HEK293T (cell line): Measurements from ENCODE around the gene FGF21.
"Not testable (repeated sequence)": the region's sequence is repeated elsewhere in the genome, so short reads cannot be mapped to it uniquely, and the experiment has no call there.

Experiments
- CTCF ChIA-PET: fragments of 350-600 bp; formaldehyde crosslinking; extraction: SDS; loops from one replicate; lab custom pipeline; 2021; ENCODE audit warnings: antibody characterized with exemption, inconsistent platforms; lab: Yijun Ruan, JAX
- POLR2A ChIA-PET: fragments of 350-600 bp; formaldehyde crosslinking; extraction: SDS; loops from one replicate; lab custom pipeline; 2020; ENCODE audit warnings: antibody characterized with exemption, inconsistent platforms; lab: Yijun Ruan, JAX
- DNase-seq: peaks from one replicate; pipeline ENCODE4 v3.0.0; 2012; ENCODE audit warnings: mixed read lengths; ENCODE audit errors: extremely low spot score
- ARNT ChIP-seq: fragments of 450-650 bp; IDR thresholded peaks from 2 replicates; pipeline ENCODE4 v1.6.1; 2017; ENCODE audit warnings: mild to moderate bottlenecking
- BHLHE40 ChIP-seq: fragments of 450-650 bp; IDR thresholded peaks from 2 replicates; pipeline ENCODE4 v1.6.1; 2016; ENCODE audit warnings: mild to moderate bottlenecking, moderate library complexity, borderline replicate concordance
- CTBP1 ChIP-seq: fragments of 450-650 bp; IDR thresholded peaks from 2 replicates; pipeline ENCODE4 v1.6.1; 2016; ENCODE audit warnings: borderline replicate concordance
- ELF4 ChIP-seq: fragments of 450-650 bp; IDR thresholded peaks from 2 replicates; pipeline ENCODE4 v1.6.1; 2017; ENCODE audit warnings: antibody characterized with exemption
- FOXA1 ChIP-seq: fragments of 450-650 bp; IDR thresholded peaks from 2 replicates; pipeline ENCODE4 v1.6.1; 2016; ENCODE audit warnings: mild to moderate bottlenecking
- FOXK2 ChIP-seq: fragments of 450-650 bp; IDR thresholded peaks from 2 replicates; pipeline ENCODE4 v1.6.1; 2016; ENCODE audit warnings: mild to moderate bottlenecking
- FOXM1 ChIP-seq: fragments of 450-650 bp; IDR thresholded peaks from 2 replicates; pipeline ENCODE4 v1.6.1; 2017; ENCODE audit warnings: mild to moderate bottlenecking, borderline replicate concordance
- HDGF ChIP-seq: fragments of 450-650 bp; IDR thresholded peaks from 2 replicates; pipeline ENCODE4 v1.6.1; 2017; ENCODE audit warnings: antibody characterized with exemption, borderline replicate concordance
- L3MBTL2 ChIP-seq: fragments of 450-650 bp; conservative IDR thresholded peaks from 2 replicates; pipeline ENCODE4 v1.6.1; 2016; ENCODE audit warnings: mild to moderate bottlenecking
- LEF1 ChIP-seq: fragments of 450-650 bp; IDR thresholded peaks from 2 replicates; pipeline ENCODE4 v1.6.1; 2017; ENCODE audit warnings: mild to moderate bottlenecking, borderline replicate concordance
- NFRKB ChIP-seq: fragments of 450-650 bp; IDR thresholded peaks from 2 replicates; pipeline ENCODE4 v1.6.1; 2016; ENCODE audit warnings: mild to moderate bottlenecking, moderate library complexity
- PKNOX1 ChIP-seq: fragments of 450-650 bp; IDR thresholded peaks from 2 replicates; pipeline ENCODE4 v1.6.1; 2016
- SP1 ChIP-seq: fragments of 450-650 bp; IDR thresholded peaks from 2 replicates; pipeline ENCODE4 v1.6.1; 2017
- SUZ12 ChIP-seq: fragments of 450-650 bp; IDR thresholded peaks from 2 replicates; pipeline ENCODE4 v1.6.1; 2016; ENCODE audit warnings: mild to moderate bottlenecking
- TARDBP ChIP-seq: fragments of 450-650 bp; IDR thresholded peaks from 2 replicates; pipeline ENCODE4 v1.6.1; 2016
- ZNF384 ChIP-seq: fragments of 450-650 bp; IDR thresholded peaks from 2 replicates; pipeline ENCODE4 v1.6.1; 2016

Gene FGF21

DNA sequence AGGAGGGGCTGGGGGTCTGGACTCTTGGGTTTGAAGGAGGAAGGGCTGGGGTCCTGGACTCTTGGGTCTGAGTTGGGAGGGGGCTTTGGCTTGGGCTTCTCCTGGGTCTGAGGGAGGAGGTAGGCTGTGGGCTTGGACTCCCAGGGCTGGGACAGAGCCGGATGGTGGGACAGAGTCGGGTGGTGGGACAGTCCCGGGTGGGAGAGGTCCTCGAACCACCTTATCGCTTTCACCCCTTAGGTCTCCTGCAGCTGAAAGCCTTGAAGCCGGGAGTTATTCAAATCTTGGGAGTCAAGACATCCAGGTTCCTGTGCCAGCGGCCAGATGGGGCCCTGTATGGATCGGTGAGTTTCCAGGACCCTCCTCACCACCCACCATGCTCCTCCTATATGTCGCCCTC is 1.4 kb downstream of the FGF21 start:
- CTCF ChIA-PET: no interaction called here
- POLR2A ChIA-PET: interaction anchor here (0.7 to 1.7 kb wide), 3 partner anchors 10 to 28 kb away, joined by 3 to 4 read pairs (median 4); partner anchors contain the start of gene IZUMO1
- no peak for DNase-seq
- TF ChIP-seq PKNOX1: no peak
- TF ChIP-seq ARNT: no peak
- no peak for TF ChIP-seq CTBP1
- TF ChIP-seq SP1: no peak
- TF ChIP-seq FOXA1: no peak
- no peak for TF ChIP-seq TARDBP
- no peak for TF ChIP-seq BHLHE40
- TF ChIP-seq ZNF384: no peak

- DNase-seq: no peak
- POLR2A ChIA-PET: interaction anchor here (1.4 kb wide), 1 partner anchor 19 kb away, joined by 3 read pairs; no protein-coding TSS in a partner anchor
- TF ChIP-seq SP1: no peak
- no peak for TF ChIP-seq PKNOX1
- no peak for TF ChIP-seq HDGF
- TF ChIP-seq ZNF384: no peak
- TF ChIP-seq FOXM1: no peak
- TF ChIP-seq LEF1: no peak
- TF ChIP-seq ARNT: no peak
- TF ChIP-seq CTBP1: no peak
- no peak for TF ChIP-seq TARDBP
- TF ChIP-seq NFRKB: no peak
- no peak for TF ChIP-seq ELF4
- TF ChIP-seq BHLHE40: no peak
- no peak for TF ChIP-seq FOXA1
- TF ChIP-seq SUZ12: no peak
- CTCF ChIA-PET: no interaction called here
These were observed 1.9 kb downstream of the FGF21 start for GRCh38 chr19:48757089-48757675.

- no peak for DNase-seq
- TF ChIP-seq SP1: no peak
- TF ChIP-seq FOXA1: no peak
- TF ChIP-seq CTBP1: no peak
- TF ChIP-seq FOXK2: no peak
- TF ChIP-seq ZNF384: no peak
- TF ChIP-seq FOXM1: no peak
- no peak for TF ChIP-seq LEF1
- no peak for TF ChIP-seq TARDBP
- TF ChIP-seq ARNT: no peak
- no peak for TF ChIP-seq HDGF
- TF ChIP-seq L3MBTL2: no peak
- no peak for TF ChIP-seq BHLHE40
- no peak for TF ChIP-seq PKNOX1
- no peak for TF ChIP-seq SUZ12
- no peak for TF ChIP-seq NFRKB
- TF ChIP-seq ELF4: no peak
- CTCF ChIA-PET: no interaction called here
- POLR2A ChIA-PET: interaction anchor here (0.6 kb wide), 1 partner anchor 11 kb away, joined by 3 read pairs; the partner anchor contains the start of gene IZUMO1
These were observed 2.4 kb downstream of the FGF21 start for GRCh38 chr19:48757741-48758144.

GRCh38 chr19:48760504-48761205 is 5.3 kb downstream of the FGF21 start:
- POLR2A ChIA-PET: no interaction called here
- TF ChIP-seq FOXA1: no peak
- TF ChIP-seq NFRKB: no peak
- no peak for TF ChIP-seq ZNF384
- TF ChIP-seq FOXK2: no peak
- no peak for TF ChIP-seq TARDBP
- no peak for TF ChIP-seq ARNT
- TF ChIP-seq HDGF: no peak
- no peak for TF ChIP-seq ELF4
- no peak for TF ChIP-seq FOXM1
- CTCF ChIA-PET: no interaction called here
- no peak for DNase-seq

DNA sequence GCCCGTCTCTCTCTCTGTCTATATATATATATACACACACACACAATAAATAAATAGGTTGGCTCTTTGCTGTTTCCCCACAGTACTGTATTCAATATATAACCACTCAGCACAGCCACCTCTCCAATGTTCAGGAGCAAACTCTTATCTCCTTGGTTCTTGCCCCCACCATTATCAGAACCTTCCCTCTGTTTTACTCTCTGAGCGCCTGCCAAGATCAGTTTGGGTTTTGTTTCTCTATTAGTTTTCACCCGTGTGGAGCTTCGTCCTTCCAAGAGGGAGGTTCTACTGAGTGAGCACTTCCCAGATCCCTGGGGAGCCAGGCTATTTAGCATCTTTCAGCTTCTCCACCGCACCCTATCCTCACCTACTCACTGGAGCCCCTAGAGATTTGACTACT is 10.5 kb downstream of the FGF21 start:
- DNase-seq, POLR2A ChIA-PET: not testable (repeated sequence)
- CTCF ChIA-PET: interaction anchor here (0.9 kb wide), 1 partner anchor 63 kb away, joined by 3 read pairs; no protein-coding TSS in a partner anchor

DNA sequence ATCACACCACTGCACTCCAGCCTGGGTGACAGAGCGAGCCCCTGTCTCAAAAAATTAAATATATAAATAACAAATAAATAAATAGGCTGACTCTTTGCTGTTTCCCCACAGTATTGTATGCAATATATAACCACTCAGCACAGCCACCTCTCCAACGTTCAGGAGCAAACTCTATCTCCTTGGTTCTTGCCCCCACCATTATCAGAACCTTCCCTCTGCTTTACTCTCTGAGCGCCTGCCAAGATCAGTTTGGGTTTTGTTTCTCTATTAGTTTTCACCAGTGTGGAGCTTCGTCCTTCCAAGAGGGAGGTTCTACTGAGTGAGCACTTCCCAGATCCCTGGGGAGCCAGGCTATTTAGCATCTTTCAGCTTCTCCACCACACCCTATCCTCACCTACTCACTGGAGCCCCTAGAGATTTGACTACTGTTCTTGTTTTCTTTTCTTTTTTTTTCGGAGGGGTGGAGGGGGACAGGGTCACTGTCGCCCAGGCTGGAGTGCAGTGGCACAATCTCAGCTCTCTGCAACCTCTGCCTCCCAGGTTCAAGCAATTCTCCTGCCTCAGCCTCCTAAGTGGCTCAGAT is 12.9 kb downstream of the FGF21 start:
- POLR2A ChIA-PET, DNase-seq: not testable (repeated sequence)
- CTCF ChIA-PET: interaction anchor here (0.6 to 0.8 kb wide), 2 partner anchors 12 to 13 kb away, joined by 3 to 5 read pairs; no protein-coding TSS in a partner anchor
